ENCODE data around the gene GTSF1L. TPM values are rescaled to one million over a fixed set of nuclear protein-coding genes. Genes with fewer than 3 reads are reported as not detected.

The GTSF1L gene
- total RNA-seq, 1 experiment from 2014 or later, result not detected

DNA sequence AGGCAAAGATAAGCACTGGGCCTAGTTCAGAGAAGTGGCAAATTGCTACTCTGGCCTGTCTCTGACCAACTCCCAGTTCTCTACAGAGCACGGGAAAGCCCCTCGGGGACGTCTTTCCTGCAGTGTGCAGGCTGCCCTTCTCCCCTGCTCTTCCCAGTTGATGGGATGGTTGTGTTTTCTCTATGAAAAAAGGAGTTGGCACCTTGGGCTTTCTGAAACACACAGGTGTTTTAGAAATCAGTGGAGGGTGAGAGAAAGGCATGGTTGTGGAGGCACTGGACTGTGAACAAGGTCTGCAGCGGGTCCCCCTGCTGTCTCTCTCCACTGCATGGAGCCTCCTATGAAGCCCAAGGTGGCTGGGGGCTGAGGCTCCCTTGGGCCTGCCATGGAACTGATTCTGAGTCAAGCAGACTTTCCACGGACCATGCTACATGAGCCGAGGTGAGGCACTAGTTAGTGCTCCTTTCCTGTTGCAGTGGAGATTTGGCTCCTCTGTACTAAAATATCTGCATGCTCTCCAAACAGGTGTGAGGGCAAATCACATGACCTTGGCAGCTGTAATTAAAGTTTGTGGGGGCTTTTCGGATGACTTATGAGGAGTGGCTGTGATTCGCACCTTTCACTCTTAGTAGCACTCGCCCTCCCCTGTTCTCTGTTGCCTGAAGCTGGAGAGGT is 16.3 kb downstream of the GTSF1L start:
- ChIA-PET CTCF (no interaction called here), POLR2A (ENCODE audit: unreplicated experiment) (no interaction called here)
- intact Hi-C loops (cut with micrococcal nuclease; ENCODE audit: unreplicated experiment), result no loop called here
- no peaks in the 10 kb centered on the region for H3K79me2 ChIP-seq (ENCODE audit: low read depth)
- no peaks in the 10 kb centered on the region for H3K9me2 ChIP-seq (ENCODE audit: insufficient read depth)
- H3K27ac ChIP-seq, result no peak overlapping the region
- no peak for TF ChIP-seq CTCF (conservative IDR thresholded peaks at IDR 0.05)
- no peaks in the 10 kb centered on the region for H3K4me1 ChIP-seq (replicated peaks; ENCODE audit: insufficient read depth)
- no peaks in the 10 kb centered on the region for H3K27me3 ChIP-seq (ENCODE audit: insufficient read depth, low read depth)
- H3F3A ChIP-seq (ENCODE audit: insufficient read depth, low read depth), result 0 out of 2 replicates have a peak, but pooled peaks cover 7% of the 10 kb centered on the region
- no peak overlapping the region for H2AFZ ChIP-seq
- no peak overlapping the region for H3K4me3 ChIP-seq
- H3K9me3 ChIP-seq (ENCODE audit: insufficient read depth, low read depth), result no peaks in the 10 kb centered on the region
- BruUV-seq (replicated peaks), result no TSS peak
- H4K20me1 ChIP-seq (ENCODE audit: insufficient read depth), result no peaks in the 10 kb centered on the region
- H3K4me2 ChIP-seq, result no peak overlapping the region
- no peak for DNase-seq
- H3K36me3 ChIP-seq (ENCODE audit: low read depth), result no peaks in the 10 kb centered on the region

- BruUV-seq (replicated peaks), result no TSS peak
- Histone ChIP-seq H4K20me1 (ENCODE audit: insufficient read depth) (no peaks in the 10 kb centered on the region), H3K9me2 (ENCODE audit: insufficient read depth) (no peaks in the 10 kb centered on the region), H2AFZ (no peak overlapping the region), H3K9me3 (ENCODE audit: insufficient read depth, low read depth) (no peaks in the 10 kb centered on the region), H3K27ac (no peak overlapping the region), H3K79me2 (ENCODE audit: low read depth) (no peaks in the 10 kb centered on the region), H3K27me3 (ENCODE audit: insufficient read depth, low read depth) (no peaks in the 10 kb centered on the region), H3K4me1 (replicated peaks; ENCODE audit: insufficient read depth) (no peaks in the 10 kb centered on the region), H3F3A (ENCODE audit: insufficient read depth, low read depth) (0 out of 2 replicates have a peak, but pooled peaks cover 7% of the 10 kb centered on the region), H3K36me3 (ENCODE audit: low read depth) (no peaks in the 10 kb centered on the region), H3K4me2 (no peak overlapping the region), H3K4me3 (no peak overlapping the region)
- no peak for DNase-seq
- intact Hi-C loops (cut with micrococcal nuclease; ENCODE audit: unreplicated experiment), result no loop called here
- no peak for TF ChIP-seq CTCF (conservative IDR thresholded peaks at IDR 0.05)
- TF ChIP-seq EZH2 (IDR thresholded peaks at IDR 0.05; ENCODE audit: low read depth), result no peak
- ChIA-PET CTCF (no interaction called here), POLR2A (ENCODE audit: unreplicated experiment) (no interaction called here)
Measured at GRCh38 chr20:43702502-43702901, 24.3 kb downstream of the GTSF1L start.

- no peak for DNase-seq
- H3K36me3 ChIP-seq (ENCODE audit: low read depth), result no peaks in the 10 kb centered on the region
- no peaks in the 10 kb centered on the region for H3K9me2 ChIP-seq (ENCODE audit: insufficient read depth)
- no peaks in the 10 kb centered on the region for H4K20me1 ChIP-seq (ENCODE audit: insufficient read depth)
- ChIA-PET POLR2A (ENCODE audit: unreplicated experiment) (no interaction called here), CTCF (no interaction called here)
- H3F3A ChIP-seq (ENCODE audit: insufficient read depth, low read depth), result 0 out of 2 replicates have a peak, but pooled peaks cover 4% of the 10 kb centered on the region
- H3K79me2 ChIP-seq (ENCODE audit: low read depth), result no peaks in the 10 kb centered on the region
- no peaks in the 10 kb centered on the region for H3K4me1 ChIP-seq (replicated peaks; ENCODE audit: insufficient read depth)
- no peak overlapping the region for H3K27ac ChIP-seq
- H3K4me2 ChIP-seq, result no peak overlapping the region
- no peaks in the 10 kb centered on the region for H3K9me3 ChIP-seq (ENCODE audit: insufficient read depth, low read depth)
- H3K27me3 ChIP-seq (ENCODE audit: insufficient read depth, low read depth), result no peaks in the 10 kb centered on the region
- no peak overlapping the region for H2AFZ ChIP-seq
- no peak overlapping the region for H3K4me3 ChIP-seq
- TF ChIP-seq CTCF (conservative IDR thresholded peaks at IDR 0.05) (no peak), EZH2 (IDR thresholded peaks at IDR 0.05; ENCODE audit: low read depth) (no peak)
- BruUV-seq (replicated peaks), result no TSS peak
- intact Hi-C loops (cut with micrococcal nuclease; ENCODE audit: unreplicated experiment), result no loop called here
Measured at GRCh38 chr20:43700627-43701026, 26.2 kb downstream of the GTSF1L start.
